Measurements from ENCODE around the gene MTMR12.

The MTMR12 gene

DNA sequence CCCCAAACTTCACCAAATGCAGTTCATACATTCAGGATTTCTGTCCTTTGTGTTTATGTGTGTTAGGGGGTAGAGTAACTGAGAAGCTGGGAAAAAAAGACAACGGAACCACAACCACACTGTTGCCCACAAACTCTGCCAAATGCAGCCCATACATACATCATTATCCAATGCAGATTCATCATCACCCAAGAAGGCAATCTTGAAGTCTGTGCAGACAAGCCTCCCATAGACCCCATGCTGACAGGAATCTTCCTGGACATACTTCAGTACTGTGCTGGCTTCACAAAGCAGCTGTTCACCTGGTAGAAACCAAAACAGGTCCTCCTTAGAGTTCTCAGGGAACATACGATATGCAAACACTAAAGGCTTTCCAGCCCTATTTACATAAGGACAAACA lies 38.9 kb downstream of the MTMR12 start:
- Mint-ChIP-seq H3K4me1 (peaks cover 29% of the 10 kb centered on the region), H3K36me3 (ENCODE audit: low read depth) (peaks cover 47% of the 10 kb centered on the region), H3K4me3 (no peak overlapping the region), H3K27me3 (ENCODE audit: low read depth) (no peaks in the 10 kb centered on the region), H3K27ac (peak overlapping the region; percentile 79 to 87 (median 83)), H3K9me3 (no peaks in the 10 kb centered on the region)
- TF ChIP-seq, protein P1, sequence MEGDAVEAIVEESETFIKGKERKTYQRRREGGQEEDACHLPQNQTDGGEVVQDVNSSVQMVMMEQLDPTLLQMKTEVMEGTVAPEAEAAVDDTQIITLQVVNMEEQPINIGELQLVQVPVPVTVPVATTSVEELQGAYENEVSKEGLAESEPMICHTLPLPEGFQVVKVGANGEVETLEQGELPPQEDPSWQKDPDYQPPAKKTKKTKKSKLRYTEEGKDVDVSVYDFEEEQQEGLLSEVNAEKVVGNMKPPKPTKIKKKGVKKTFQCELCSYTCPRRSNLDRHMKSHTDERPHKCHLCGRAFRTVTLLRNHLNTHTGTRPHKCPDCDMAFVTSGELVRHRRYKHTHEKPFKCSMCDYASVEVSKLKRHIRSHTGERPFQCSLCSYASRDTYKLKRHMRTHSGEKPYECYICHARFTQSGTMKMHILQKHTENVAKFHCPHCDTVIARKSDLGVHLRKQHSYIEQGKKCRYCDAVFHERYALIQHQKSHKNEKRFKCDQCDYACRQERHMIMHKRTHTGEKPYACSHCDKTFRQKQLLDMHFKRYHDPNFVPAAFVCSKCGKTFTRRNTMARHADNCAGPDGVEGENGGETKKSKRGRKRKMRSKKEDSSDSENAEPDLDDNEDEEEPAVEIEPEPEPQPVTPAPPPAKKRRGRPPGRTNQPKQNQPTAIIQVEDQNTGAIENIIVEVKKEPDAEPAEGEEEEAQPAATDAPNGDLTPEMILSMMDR (IDR thresholded peaks at IDR 0.05; ENCODE audit: unreplicated experiment in 3 of 3) = no peak

DNA sequence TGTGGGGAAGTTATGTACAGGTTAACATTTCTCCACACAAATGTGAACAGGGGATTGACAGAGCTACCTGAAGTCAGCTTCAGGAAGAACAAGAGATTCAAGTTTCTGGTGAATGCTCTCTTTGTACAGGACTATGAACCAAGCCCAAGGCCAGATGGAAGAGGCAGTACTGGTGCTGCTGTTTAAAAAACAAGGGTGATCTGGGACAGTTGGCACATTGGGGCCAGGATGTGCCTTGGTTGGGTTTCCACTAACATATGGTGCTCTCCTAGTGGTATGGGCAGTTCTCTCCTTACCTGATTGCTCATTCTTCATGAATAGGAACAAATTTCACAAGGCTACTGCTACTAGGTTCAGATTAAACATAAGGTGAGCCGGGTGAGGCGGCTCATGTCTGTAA lies 40.0 kb downstream of the MTMR12 start:
- H3K4me1 Mint-ChIP-seq = peaks cover 29% of the 10 kb centered on the region
- no peak overlapping the region for H3K27ac Mint-ChIP-seq
- TF ChIP-seq, protein P1 (IDR thresholded peaks at IDR 0.05; ENCODE audit: unreplicated experiment in 3 of 3) = no peak
- no peaks in the 10 kb centered on the region for H3K9me3 Mint-ChIP-seq
- peaks cover 55% of the 10 kb centered on the region for H3K36me3 Mint-ChIP-seq (ENCODE audit: low read depth)
- H3K4me3 Mint-ChIP-seq = no peak overlapping the region
- H3K27me3 Mint-ChIP-seq (ENCODE audit: low read depth) = no peaks in the 10 kb centered on the region

DNA sequence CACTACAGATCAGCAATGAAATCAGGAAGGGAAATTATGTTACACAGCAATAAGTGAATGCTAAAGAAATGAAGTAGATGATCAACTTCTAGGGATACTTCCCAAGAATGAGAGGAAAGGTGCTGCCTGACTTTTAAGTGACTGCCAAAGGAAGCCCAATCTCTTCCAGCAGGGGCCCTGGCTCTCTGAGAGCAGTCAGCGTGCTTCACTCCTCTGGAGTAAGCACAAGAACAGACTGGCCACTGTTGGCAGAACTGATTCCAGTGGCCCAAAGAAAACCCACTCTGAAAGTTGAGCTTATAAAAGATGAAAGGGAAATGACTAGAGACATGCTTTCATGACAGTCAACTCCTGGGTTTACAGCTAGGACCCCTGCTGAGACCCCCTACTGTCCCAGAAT lies 41.8 kb downstream of the MTMR12 start:
- no peaks in the 10 kb centered on the region for H3K9me3 Mint-ChIP-seq
- TF ChIP-seq, protein P1 (IDR thresholded peaks at IDR 0.05; ENCODE audit: unreplicated experiment in 3 of 3) = no peak
- H3K27ac Mint-ChIP-seq = peak overlapping the region in 2 of 3 experiments; percentile 11 to 72
- H3K4me1 Mint-ChIP-seq = peaks cover 24% of the 10 kb centered on the region
- peaks cover 67% of the 10 kb centered on the region for H3K36me3 Mint-ChIP-seq (ENCODE audit: low read depth)
- no peak overlapping the region for H3K4me3 Mint-ChIP-seq
- H3K27me3 Mint-ChIP-seq (ENCODE audit: low read depth) = no peaks in the 10 kb centered on the region

DNA sequence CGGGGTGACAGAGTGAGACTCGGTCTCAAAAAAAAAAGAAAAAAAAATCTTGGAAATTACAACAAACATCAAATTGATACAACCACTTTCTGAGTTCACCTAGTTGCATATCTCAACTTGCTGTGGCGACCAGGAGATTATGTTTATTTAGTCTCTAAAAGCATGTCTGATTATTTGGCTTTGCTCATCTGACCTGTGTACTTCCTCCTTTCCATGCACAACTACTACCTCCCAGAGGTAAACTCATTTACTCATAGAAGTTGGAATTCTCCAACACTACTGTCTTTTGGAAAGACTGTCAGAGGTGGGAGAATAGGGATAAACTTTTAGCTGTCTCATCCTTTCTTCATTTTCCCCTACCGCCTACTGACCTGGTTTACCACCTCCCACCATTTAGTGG lies 42.6 kb downstream of the MTMR12 start:
- Mint-ChIP-seq H3K27ac (peak overlapping the region in 2 of 3 experiments; percentile 11 to 47), H3K27me3 (ENCODE audit: low read depth) (no peaks in the 10 kb centered on the region), H3K9me3 (no peaks in the 10 kb centered on the region), H3K4me3 (no peak overlapping the region), H3K4me1 (peaks cover 19% of the 10 kb centered on the region), H3K36me3 (ENCODE audit: low read depth) (peaks cover 70% of the 10 kb centered on the region)
- TF ChIP-seq, protein P1 (IDR thresholded peaks at IDR 0.05; ENCODE audit: unreplicated experiment in 3 of 3) = no peak

DNA sequence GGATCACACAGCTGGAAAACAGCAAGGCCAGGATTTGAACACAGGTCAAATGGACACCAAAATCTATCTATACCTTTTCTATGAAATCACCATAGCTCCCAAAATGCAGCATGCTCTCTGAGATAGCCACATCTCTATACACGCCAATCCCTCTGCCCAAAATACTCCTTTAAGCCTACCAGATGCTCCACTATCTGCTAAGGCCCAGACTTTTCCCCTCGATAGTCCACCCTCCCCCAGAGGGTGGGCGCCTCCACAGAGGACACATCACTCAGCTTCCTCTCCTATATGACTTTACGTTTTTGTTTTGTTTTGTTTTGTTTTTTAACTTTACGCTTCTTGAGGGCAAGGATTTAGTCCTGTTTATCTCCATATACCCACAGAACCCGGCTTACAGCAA lies 46.8 kb downstream of the MTMR12 start:
- Mint-ChIP-seq H3K27ac (no peak overlapping the region), H3K36me3 (ENCODE audit: low read depth) (peaks cover 79% of the 10 kb centered on the region)
- TF ChIP-seq, protein P1 (IDR thresholded peaks at IDR 0.05; ENCODE audit: unreplicated experiment in 3 of 3) = no peak

DNA sequence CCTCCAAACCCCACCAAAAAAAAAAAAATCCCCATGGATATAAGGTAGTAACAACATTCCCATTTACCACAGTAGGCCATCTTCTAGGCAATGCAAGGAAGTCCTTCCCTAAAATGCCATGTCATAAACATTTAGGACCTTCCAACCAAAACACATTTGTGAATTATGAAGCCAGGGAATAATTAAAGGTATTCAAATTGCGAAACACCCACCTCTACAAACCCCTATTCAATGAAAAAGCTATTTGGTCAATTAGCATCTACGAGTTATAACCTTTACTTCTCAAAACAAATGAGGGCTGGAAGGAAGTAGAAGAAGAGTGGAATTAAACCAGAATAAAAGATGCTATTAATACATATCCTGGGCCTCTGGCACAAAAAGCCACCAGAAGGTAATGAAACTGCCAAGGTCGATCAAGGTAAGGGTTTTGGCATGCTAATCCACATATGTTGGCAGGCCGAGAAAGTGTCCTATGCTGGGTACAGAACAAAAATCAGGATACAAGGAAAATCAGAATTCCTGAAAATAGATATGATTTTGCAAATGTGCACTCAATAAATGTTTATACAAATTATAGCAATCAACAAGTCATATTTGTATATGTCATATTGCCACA lies 47.7 kb downstream of the MTMR12 start:
- peaks cover 78% of the 10 kb centered on the region for H3K36me3 Mint-ChIP-seq (ENCODE audit: low read depth)

More for the DNA sequence above, 46.8 kb downstream of the MTMR12 start:
- H3K4me3 Mint-ChIP-seq = no peak overlapping the region
- no peaks in the 10 kb centered on the region for H3K27me3 Mint-ChIP-seq (ENCODE audit: low read depth)
- no peaks in the 10 kb centered on the region for H3K9me3 Mint-ChIP-seq
- peaks cover 5% of the 10 kb centered on the region for H3K4me1 Mint-ChIP-seq

More for the DNA sequence above, 47.7 kb downstream of the MTMR12 start:
- no peaks in the 10 kb centered on the region for H3K27me3 Mint-ChIP-seq (ENCODE audit: low read depth)
- H3K4me3 Mint-ChIP-seq = no peak overlapping the region
- H3K9me3 Mint-ChIP-seq = no peaks in the 10 kb centered on the region
- TF ChIP-seq, protein P1 (IDR thresholded peaks at IDR 0.05; ENCODE audit: unreplicated experiment in 3 of 3) = no peak
- H3K27ac Mint-ChIP-seq = no peak overlapping the region
- no peaks in the 10 kb centered on the region for H3K4me1 Mint-ChIP-seq

Measured in nephron (organoid).